CMK (cell line): ENCODE data around the gene ORMDL3.
"Not testable (repeated sequence)": the region's sequence is repeated elsewhere in the genome, so short reads cannot be mapped to it uniquely, and the experiment has no call there.

Source experiments
- DNase-seq: peaks from one replicate; pipeline ENCODE4 v3.0.0-alpha.2; 2010; ENCODE audit warnings: low read depth

The ORMDL3 gene

DNA sequence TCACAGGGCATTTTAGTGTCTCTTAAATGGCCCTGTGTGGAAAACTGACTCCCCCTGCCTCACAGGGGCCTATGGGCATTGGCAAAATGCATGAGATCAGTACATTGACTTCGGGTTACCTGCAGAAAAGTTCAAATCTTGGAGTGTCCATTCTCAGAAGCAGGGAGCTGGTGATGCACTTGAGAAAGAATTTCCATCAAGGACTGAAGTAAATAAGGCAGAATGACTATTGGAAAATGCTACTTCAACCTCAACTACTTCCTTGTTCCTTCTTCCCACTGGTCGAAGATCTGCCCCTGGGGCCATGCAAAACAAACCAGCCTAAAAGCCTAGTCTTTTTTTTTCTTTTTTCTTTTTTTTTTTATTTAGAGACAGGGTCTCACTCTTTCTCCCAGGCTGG lies 21.6 kb upstream of the ORMDL3 start:
- no peak for DNase-seq

DNA sequence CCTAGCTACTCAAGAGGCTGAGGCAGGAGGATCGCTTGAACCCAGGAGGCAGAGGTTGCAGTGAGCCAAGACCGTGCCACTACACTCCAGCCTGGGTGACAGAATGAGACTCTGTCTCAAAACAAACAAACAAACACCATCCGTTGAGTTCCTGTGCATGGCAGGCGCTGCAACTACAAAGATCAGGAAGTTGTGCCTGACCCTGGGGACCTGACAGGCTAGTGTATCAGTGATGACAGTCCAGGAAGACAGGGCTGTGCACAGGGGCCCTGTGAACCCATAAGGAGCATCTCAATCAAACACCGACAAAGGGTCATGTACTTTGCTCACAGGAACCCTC lies 21.1 kb upstream of the ORMDL3 start:
- DNase-seq = not testable (repeated sequence)

DNA sequence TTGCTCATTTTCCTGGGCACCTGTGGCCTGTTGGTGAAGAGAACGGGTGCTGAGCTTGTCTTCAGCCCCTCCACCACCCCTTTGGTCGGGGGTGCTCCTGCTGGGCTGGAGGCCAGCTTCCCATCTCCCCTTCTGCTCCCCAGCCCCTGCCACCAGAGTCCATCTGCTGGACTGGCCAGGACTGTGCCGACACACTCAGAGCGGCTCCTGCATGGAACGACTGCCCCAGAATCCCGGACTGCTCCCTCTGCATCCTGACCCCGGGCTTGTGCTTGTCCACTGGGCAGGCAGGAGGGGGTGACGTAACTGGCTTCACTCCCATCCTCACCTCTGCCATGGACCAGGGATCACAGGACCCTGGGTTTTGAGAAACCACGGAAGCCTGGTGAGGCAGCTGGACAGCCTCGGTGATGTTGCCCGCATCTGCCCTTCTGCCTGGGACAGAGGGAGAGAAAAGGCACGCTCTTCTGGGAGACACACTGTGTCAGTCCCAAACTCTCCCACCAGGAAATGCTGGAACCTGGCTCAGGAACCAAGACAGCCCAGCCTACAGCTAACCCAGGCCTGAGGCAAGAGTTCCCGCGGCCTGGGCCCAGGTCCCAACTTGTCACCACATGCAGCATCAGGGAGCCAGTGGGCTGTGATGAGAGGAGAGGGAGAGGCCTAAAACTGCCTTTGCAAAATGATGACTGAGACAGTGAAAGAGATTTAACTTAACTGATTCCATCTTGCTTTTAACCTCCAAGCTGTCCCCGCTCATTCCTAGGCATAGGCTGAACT lies 19.3 kb upstream of the ORMDL3 start:
- no peak for DNase-seq

DNA sequence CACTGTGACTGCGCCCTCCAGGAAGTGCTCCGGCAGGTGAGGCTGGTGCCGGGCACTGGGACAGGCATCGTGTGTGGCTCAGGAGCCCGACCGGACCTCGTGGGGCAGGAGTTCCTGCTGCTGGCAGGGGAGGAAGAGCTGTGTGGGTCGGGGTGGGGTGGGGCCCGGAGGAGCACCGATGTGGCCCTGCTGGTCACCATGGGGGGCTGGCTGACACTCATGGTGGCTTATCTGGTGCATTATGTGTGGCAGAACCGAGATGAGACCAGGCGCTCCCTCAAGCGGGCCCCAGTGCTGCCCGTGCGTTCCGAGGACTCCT lies 17.0 kb upstream of the ORMDL3 start:
- DNase-seq = no peak

GRCh38 chr17:39943702-39944392 lies 16.4 kb upstream of the ORMDL3 start:
- no peak for DNase-seq

DNA sequence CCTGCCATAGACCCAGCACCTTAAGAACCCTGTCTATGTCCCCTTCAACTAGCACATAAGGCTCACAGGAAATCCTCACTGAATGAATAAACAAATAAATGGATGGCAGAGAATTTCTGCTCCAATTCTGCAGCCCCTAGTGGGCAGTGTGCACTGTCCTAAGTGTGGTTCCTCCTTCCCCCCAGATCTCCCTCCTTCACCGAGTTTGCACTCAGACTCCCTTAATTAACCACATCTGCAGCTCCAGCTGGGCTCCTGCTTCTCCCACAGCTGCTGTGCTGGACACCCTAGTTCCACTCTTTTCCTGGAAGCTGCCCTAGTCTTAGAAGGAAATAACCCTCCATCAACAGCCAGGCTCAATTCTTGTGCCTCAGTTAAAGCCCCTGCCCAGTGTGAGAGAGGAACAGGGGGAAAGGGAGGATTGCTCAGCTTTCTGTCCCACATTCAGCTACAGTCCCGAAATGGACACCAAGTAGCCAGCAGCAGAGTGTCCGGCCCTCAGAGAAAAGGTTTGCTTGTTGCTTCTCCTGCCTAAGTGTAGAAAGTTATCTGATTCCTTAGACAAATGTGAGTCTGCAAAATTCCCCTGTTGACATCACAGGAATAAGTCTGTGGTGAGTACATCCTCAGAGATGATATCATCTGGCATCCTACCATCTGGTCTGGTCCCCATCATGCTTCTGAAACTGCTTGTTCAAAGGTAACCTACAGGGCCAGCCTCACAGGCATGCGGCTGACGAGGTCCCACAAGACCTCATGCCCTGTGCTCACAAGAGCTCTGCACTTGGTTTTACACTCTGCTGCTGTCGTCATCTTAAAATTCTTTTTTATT lies 12.4 kb upstream of the ORMDL3 start:
- no peak for DNase-seq

GRCh38 chr17:39939106-39939505 lies 11.7 kb upstream of the ORMDL3 start:
- DNase-seq = no peak

DNA sequence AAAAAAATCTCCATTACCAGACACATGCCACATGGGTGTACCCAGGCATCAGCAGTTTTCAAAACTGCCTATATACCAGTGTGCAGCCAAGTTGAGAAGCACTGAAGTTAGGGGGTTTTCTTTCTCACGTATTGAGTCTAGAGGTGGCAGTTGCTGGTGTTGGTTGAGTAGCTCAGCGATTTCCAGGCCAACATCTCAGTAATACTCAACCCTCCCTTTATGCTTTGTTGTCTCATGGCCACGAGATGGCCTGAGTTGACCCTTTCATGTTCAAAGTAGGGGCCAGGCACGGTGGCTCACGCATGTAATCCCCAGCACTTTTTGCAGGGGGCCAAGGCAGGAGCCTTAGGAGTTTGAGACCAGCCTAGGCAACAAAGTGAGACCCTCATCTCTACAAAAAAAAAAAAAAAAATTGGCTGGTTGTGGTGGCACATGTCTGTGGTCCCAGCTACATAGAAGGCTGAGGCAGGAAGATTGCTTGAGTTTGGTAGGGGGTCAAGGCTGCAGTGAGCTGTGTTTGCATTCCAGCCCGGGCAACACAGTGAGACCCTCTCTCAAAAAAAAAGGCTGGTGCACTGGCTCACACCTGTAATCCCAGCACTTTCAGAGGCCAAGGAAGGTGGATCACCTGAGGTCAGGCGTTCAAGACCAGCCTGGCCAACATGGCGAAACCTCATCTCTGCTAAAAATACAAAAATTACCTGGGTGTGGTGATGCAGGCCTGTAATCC lies 10.9 kb upstream of the ORMDL3 start:
- no peak for DNase-seq

- no peak for DNase-seq
Observed at GRCh38 chr17:39937447-39937846, 10.0 kb upstream of the ORMDL3 start.

GRCh38 chr17:39935909-39936308 lies 8.5 kb upstream of the ORMDL3 start:
- no peak for DNase-seq

GRCh38 chr17:39934324-39934723 lies 6.9 kb upstream of the ORMDL3 start:
- no peak for DNase-seq

- DNase-seq = no peak
Observed at GRCh38 chr17:39933912-39934311, 6.5 kb upstream of the ORMDL3 start.

- no peak for DNase-seq
Observed at GRCh38 chr17:39929646-39930407, 2.4 kb upstream of the ORMDL3 start.

DNA sequence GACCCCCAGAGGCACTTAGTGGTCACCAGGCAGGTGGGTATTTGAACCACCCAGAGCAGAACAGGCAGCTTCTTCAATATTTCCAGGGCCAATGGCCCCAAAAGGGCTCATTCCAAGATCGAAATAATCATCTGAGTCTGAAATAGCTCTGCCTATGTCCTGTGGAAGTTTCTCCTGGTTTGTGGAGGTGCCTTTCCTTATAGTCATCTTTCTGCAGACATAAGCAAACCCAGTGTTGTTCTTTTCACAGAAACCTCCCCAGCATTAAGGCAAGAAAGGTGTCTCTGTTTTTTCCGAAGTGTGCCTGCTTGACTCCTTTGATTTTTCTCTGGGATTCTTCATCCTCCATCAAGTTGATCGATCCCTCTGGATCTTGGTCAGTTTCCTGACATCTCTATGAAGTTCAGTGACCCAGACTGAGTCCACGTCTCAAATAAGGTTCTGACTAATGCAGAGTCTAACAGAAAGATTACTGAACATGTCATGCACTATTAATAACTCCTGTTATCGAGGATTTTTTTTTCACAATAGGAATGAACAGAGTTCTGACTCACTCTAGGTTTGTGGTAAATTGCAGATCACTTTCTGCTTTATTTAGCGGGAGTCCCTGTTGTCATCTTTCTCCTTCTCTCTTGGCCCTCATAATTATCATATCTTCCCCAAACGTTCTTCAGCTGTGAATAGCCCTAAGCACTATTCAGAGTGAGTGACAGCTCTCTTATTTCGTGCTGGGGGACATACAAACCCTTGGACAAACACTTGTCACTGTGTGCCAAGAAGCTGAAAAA lies 1.7 kb upstream of the ORMDL3 start:
- no peak for DNase-seq

- DNase-seq = no peak
Observed at GRCh38 chr17:39927929-39928857, 792 bp upstream of the ORMDL3 start.

DNA sequence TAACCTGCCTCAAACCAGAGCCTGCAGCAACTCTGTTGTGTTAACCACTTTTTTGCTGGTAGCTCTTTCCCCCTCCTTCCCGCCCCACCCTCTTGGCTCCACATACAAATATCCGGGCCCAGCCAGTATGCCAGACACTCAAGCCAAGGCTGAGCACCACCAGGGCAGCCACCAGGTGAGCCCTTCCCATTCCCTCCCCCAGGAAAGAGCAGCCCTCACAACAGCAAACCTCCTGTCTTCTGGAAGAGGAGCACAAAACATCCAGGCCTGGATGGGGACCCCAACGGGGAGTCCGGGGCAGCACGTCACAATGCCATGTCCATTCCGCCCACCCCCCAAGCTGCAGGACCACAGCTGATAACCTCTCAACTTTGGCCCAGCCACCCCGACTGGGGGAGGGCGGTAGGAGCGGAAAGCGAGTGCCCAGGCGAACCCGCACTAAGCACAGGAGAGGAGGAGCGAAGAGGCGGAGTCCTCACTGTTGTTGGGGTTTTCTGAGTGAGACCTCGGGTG lies 757 bp downstream of the ORMDL3 start:
- no peak for DNase-seq

GRCh38 chr17:39926135-39926587 lies 1.2 kb downstream of the ORMDL3 start:
- DNase-seq = no peak

- DNase-seq = no peak
Observed at GRCh38 chr17:39925282-39926134, 1.9 kb downstream of the ORMDL3 start.

DNA sequence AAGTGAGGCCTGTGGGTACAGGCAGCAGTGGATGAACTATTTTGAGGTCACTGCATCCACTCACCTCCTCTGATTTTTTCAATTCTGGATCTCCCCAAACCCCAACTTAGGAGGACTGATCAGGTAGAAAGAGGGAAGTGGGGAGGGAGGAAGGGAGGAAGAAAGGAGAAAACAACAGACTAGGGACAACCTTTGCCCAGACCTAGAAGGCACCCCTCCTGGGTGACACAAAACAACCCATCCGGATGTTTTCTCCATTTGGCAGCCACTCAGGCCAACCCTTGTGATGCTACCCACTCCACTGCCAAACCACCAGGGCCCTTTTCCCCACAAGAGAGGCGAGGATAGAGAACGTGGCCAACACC lies 2.7 kb downstream of the ORMDL3 start:
- no peak for DNase-seq
